HG02981 (cell line): Measurements from ENCODE around the gene CCDC80.

Experiments
- ATAC-seq: cut with Tn5 transposase; IDR thresholded peaks from one replicate; pipeline ENCODE4 v1.9.1; 2021; ENCODE audit warnings: mild to moderate bottlenecking, moderate library complexity; ENCODE audit not compliant: unreplicated experiment

CCDC80 gene

GRCh38 chr3:112634786-112635541, 6.0 kb downstream of the CCDC80 start:
- ATAC-seq, result no peak

GRCh38 chr3:112633757-112634156, 7.2 kb downstream of the CCDC80 start:
- ATAC-seq, result no peak

GRCh38 chr3:112633191-112633590, 7.8 kb downstream of the CCDC80 start:
- no peak for ATAC-seq

GRCh38 chr3:112632596-112632995, 8.3 kb downstream of the CCDC80 start:
- no peak for ATAC-seq

- no peak for ATAC-seq
These were observed 9.7 kb downstream of the CCDC80 start for GRCh38 chr3:112631257-112631656.

GRCh38 chr3:112629425-112629824, 11.5 kb downstream of the CCDC80 start:
- no peak for ATAC-seq

- ATAC-seq, result no peak
These were observed 12.9 kb downstream of the CCDC80 start for GRCh38 chr3:112627919-112628466.

- no peak for ATAC-seq
These were observed 13.5 kb downstream of the CCDC80 start for GRCh38 chr3:112627419-112627818.

- ATAC-seq, result no peak
These were observed 17.2 kb downstream of the CCDC80 start for GRCh38 chr3:112623717-112624116.

GRCh38 chr3:112623213-112623612, 17.7 kb downstream of the CCDC80 start:
- no peak for ATAC-seq

- peak; percentile 69 for ATAC-seq
These were observed 21.6 kb downstream of the CCDC80 start for GRCh38 chr3:112619295-112619694.

- no peak for ATAC-seq
These were observed 23.7 kb downstream of the CCDC80 start for GRCh38 chr3:112617285-112617684.

GRCh38 chr3:112615989-112616731, 24.8 kb downstream of the CCDC80 start:
- ATAC-seq, result no peak

GRCh38 chr3:112611752-112612515, 29.0 kb downstream of the CCDC80 start:
- ATAC-seq, result no peak

- ATAC-seq, result no peak
These were observed 30.8 kb downstream of the CCDC80 start for GRCh38 chr3:112610121-112610520.

- no peak for ATAC-seq
These were observed 33.1 kb downstream of the CCDC80 start for GRCh38 chr3:112607863-112608262.

GRCh38 chr3:112606098-112606497, 34.8 kb downstream of the CCDC80 start:
- no peak for ATAC-seq

- ATAC-seq, result no peak
These were observed 35.7 kb downstream of the CCDC80 start for GRCh38 chr3:112605285-112605684.

GRCh38 chr3:112604536-112604935, 36.4 kb downstream of the CCDC80 start:
- no peak for ATAC-seq

GRCh38 chr3:112602217-112602838, 38.6 kb downstream of the CCDC80 start:
- ATAC-seq, result no peak

- no peak for ATAC-seq
These were observed 42.2 kb downstream of the CCDC80 start for GRCh38 chr3:112598731-112599130.
